22Rv1 (cell line): ENCODE measurements around the gene PLXNA4.

Source experiments
- ZFX ChIP-seq: fragments of 450-650 bp; IDR thresholded peaks from 2 replicates; pipeline ENCODE4 v1.6.1; 2017; ENCODE audit warnings: antibody characterized with exemption, borderline replicate concordance
- TF ChIP-seq, protein P1 (sequence below): fragments of 450-650 bp; IDR thresholded peaks from 2 replicates; pipeline ENCODE4 v1.5.1; 2017; ENCODE audit warnings: mild to moderate bottlenecking

DNA sequence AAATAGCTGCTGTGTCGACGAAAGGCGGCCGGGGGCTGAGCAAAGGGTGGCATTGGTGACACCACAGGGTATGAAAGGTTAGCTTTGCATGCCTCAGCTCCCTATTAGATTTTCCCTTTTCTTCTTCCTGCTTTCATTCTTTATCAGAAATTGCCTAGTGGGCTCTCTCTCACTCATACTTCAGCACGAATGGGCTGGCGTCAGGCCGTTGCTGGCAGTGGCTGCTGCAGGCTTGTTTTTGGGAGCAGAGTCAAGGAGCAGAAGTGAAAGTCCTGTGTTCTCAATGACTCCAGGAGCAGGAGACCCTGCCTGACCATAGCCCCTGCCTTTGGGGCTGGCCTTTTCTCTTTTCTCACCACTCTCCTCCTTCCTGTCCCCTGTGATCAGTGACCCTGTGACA, 318.0 kb downstream of the PLXNA4 start:
- TF ChIP-seq, protein P1, sequence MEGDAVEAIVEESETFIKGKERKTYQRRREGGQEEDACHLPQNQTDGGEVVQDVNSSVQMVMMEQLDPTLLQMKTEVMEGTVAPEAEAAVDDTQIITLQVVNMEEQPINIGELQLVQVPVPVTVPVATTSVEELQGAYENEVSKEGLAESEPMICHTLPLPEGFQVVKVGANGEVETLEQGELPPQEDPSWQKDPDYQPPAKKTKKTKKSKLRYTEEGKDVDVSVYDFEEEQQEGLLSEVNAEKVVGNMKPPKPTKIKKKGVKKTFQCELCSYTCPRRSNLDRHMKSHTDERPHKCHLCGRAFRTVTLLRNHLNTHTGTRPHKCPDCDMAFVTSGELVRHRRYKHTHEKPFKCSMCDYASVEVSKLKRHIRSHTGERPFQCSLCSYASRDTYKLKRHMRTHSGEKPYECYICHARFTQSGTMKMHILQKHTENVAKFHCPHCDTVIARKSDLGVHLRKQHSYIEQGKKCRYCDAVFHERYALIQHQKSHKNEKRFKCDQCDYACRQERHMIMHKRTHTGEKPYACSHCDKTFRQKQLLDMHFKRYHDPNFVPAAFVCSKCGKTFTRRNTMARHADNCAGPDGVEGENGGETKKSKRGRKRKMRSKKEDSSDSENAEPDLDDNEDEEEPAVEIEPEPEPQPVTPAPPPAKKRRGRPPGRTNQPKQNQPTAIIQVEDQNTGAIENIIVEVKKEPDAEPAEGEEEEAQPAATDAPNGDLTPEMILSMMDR, result no peak
- no peak for TF ChIP-seq ZFX
